ENCODE data around the gene MAP2K5. TPM values are rescaled to one million over a fixed set of nuclear protein-coding genes. Genes with fewer than 3 reads are reported as not detected.

MAP2K5 gene
- polyA plus RNA-seq, 2 of the 4 experiments (the other 2 are of a cell fraction) = 7.8 to 11.0 TPM

- Histone ChIP-seq H3K4me2 (no peak overlapping the region), H3K4me1 (peaks cover 17% of the 10 kb centered on the region; the same call in 2 of the 3 replicates), H3K27ac (no peak overlapping the region), H3K4me3 (no peak overlapping the region), H3K9me3 (no peaks in the 10 kb centered on the region)
- ChIA-PET POLR2A (interaction anchor here (1.0 kb wide), 1 partner anchor 27 kb away, joined by 3 read pairs; the partner anchor contains the start of gene MAP2K5), CTCF (interaction anchor here (1.0 to 1.1 kb wide), 2 partner anchors 9 to 321 kb away, joined by 3 read pairs; no protein-coding TSS in a partner anchor)
- WGBS (ENCODE audit: missing lambda C conversion rate) = 98% methylated on average over 2 of the region's 2 CpGs
- ATAC-seq (no peak), DNase-seq (ENCODE audit: low read depth in 1 of 2, low spot score in 1 of 2) (no peak), FAIRE-seq (no peak)
- peak; percentile 90 for TF ChIP-seq ZC3H11A (IDR thresholded peaks at IDR 0.05)
- TF ChIP-seq SMC3 (IDR thresholded peaks at IDR 0.05) = no peak
Observed at GRCh38 chr15:67515557-67515956, 26.9 kb upstream of the MAP2K5 start.

GRCh38 chr15:67520321-67521028 is 22.0 kb upstream of the MAP2K5 start:
- POLR2A ChIA-PET = interaction anchor here (0.5 to 2.3 kb wide), 10 partner anchors 10 to 374 kb away, joined by 3 to 21 read pairs (median 4); partner anchors contain the start of genes MAP2K5 and SKOR1
- Histone ChIP-seq H3K9me3 (no peaks in the 10 kb centered on the region), H3K4me1 (peaks cover 26% of the 10 kb centered on the region; the same call in 2 of the 3 replicates), H3K27ac (peak overlapping the region; percentile 90 to 91), H3K4me2 (peak overlapping the region; percentile 95), H3K4me3 (peak overlapping the region; percentile 94)
- TF ChIP-seq CHD2 (IDR thresholded peaks at IDR 0.05; ENCODE audit: low read length, partially characterized antibody) (no peak), ATOH8 (CRISPR knock-in tag; IDR thresholded peaks at IDR 0.05; ENCODE audit: low read depth) (0 out of 2 replicates have a peak, but pooled peaks have one; percentile 7), EHF (CRISPR knock-in tag; IDR thresholded peaks at IDR 0.05) (no peak), ZNF302 (CRISPR knock-in tag; IDR thresholded peaks at IDR 0.05) (no peak), HOXA7 (CRISPR knock-in tag; IDR thresholded peaks at IDR 0.05) (no peak), MAFK (IDR thresholded peaks at IDR 0.05; ENCODE audit: partially characterized antibody) (no peak), BHLHE40 (IDR thresholded peaks at IDR 0.05; ENCODE audit: low read depth, low read length) (no peak), TFCP2L1 (CRISPR knock-in tag; IDR thresholded peaks at IDR 0.05) (peak; percentile 57; the same call in 1 of the 2 replicates), TP53 (CRISPR knock-in tag; IDR thresholded peaks at IDR 0.05) (no peak), RFX5 (IDR thresholded peaks at IDR 0.05) (no peak), USF2 (IDR thresholded peaks at IDR 0.05) (peak; percentile 43; the same call in 1 of the 2 replicates), NFE2L2 (conservative IDR thresholded peaks at IDR 0.05; ENCODE audit: low read length) (no peak), NPAS2 (CRISPR knock-in tag; IDR thresholded peaks at IDR 0.05; ENCODE audit: borderline replicate concordance) (no peak)
- 27% methylated on average over 24 of the region's 24 CpGs for WGBS (ENCODE audit: missing lambda C conversion rate)
- CTCF ChIA-PET = interaction anchor here (0.9 to 1.3 kb wide), 4 partner anchors 10 to 316 kb away, joined by 3 to 4 read pairs (median 3); no protein-coding TSS in a partner anchor
- ATAC-seq (peak; percentile 7 to 45), DNase-seq (ENCODE audit: low read depth in 1 of 2, low spot score in 1 of 2) (no peak), FAIRE-seq (no peak)

GRCh38 chr15:67521029-67521782 is 21.3 kb upstream of the MAP2K5 start, which contains the start of gene C15orf61:
Gene C15orf61 (plus strand): TSS chr15:67521131. CDS start chr15:67521249, 118 bp downstream.
- Histone ChIP-seq H3K4me2 (peak within 1 kb of the TSS; percentile 95), H3K4me3 (peak within 1 kb of the TSS; percentile 94), H3K4me1 (peaks cover 26% of the 10 kb centered on the region; the same call in 2 of the 3 replicates), H3K27ac (peak within 1 kb of the TSS; percentile 90 to 91), H3K9me3 (no peaks in the 10 kb centered on the region)
- no peak for FAIRE-seq
- ChIA-PET POLR2A (interaction anchor here (0.5 to 2.3 kb wide), 13 partner anchors 10 to 374 kb away, joined by 3 to 21 read pairs (median 3); partner anchors contain the start of genes MAP2K5 and SKOR1), CTCF (interaction anchor here (0.6 to 1.3 kb wide), 9 partner anchors 10 to 315 kb away, joined by 3 to 8 read pairs (median 3); no protein-coding TSS in a partner anchor)
- under 1% methylated on average over 42 of the region's 94 CpGs for WGBS (ENCODE audit: missing lambda C conversion rate)
- peak; percentile 89 to 97 for DNase-seq (ENCODE audit: low read depth in 1 of 2, low spot score in 1 of 2)
- peak; percentile 88 to 91 for ATAC-seq
- TF ChIP-seq POLR2A (IDR thresholded peaks at IDR 0.05; ENCODE audit: low read length) = peak; percentile 84
- TF ChIP-seq ATOH8 (CRISPR knock-in tag; IDR thresholded peaks at IDR 0.05; ENCODE audit: low read depth) = 0 out of 2 replicates have a peak, but pooled peaks have one; percentile 30
- peak; percentile 96 for TF ChIP-seq MAX (IDR thresholded peaks at IDR 0.05)
- no peak; the same call in 1 of the 2 replicates for TF ChIP-seq RNF2 (IDR thresholded peaks at IDR 0.05; ENCODE audit: borderline replicate concordance, low read depth)
- no peak for TF ChIP-seq RFX5 (IDR thresholded peaks at IDR 0.05)
- TF ChIP-seq HOXB13 (CRISPR knock-in tag; IDR thresholded peaks at IDR 0.05; ENCODE audit: low read depth) = no peak
- no peak; the same call in 1 of the 2 replicates for TF ChIP-seq ESRRA (IDR thresholded peaks at IDR 0.05; ENCODE audit: borderline replicate concordance, low read length)
- peak; percentile 98 for TF ChIP-seq PHF8 (IDR thresholded peaks at IDR 0.05; ENCODE audit: borderline replicate concordance, low read depth)
- TF ChIP-seq ZFP36 (IDR thresholded peaks at IDR 0.05; ENCODE audit: borderline replicate concordance, partially characterized antibody) = no peak
- TF ChIP-seq SREBF2 (IDR thresholded peaks at IDR 0.05) = no peak
- TF ChIP-seq ELK1 (IDR thresholded peaks at IDR 0.05; ENCODE audit: low read depth, low read length) = no peak
- TF ChIP-seq JUN (IDR thresholded peaks at IDR 0.05) = peak; percentile 86 to 88
- peak; percentile 57; the same call in 1 of the 2 replicates for TF ChIP-seq HOXB5 (CRISPR knock-in tag; IDR thresholded peaks at IDR 0.05)
- TF ChIP-seq FOXS1 (CRISPR knock-in tag; IDR thresholded peaks at IDR 0.05) = no peak
